22Rv1 (cell line): Measurements from ENCODE around the gene TMEM218.

Experiments used
- H3K27ac ChIP-seq: fragments of 450-650 bp; 2 replicates; pipeline ENCODE4 v1.5.1; 2017
- CTCF ChIP-seq: fragments of 450-650 bp; IDR thresholded peaks from 2 replicates; pipeline ENCODE4 v1.5.1; 2017; ENCODE audit warnings: mild to moderate bottlenecking
- ZFX ChIP-seq: fragments of 450-650 bp; IDR thresholded peaks from 2 replicates; pipeline ENCODE4 v1.6.1; 2017; ENCODE audit warnings: antibody characterized with exemption, borderline replicate concordance

The TMEM218 gene

DNA sequence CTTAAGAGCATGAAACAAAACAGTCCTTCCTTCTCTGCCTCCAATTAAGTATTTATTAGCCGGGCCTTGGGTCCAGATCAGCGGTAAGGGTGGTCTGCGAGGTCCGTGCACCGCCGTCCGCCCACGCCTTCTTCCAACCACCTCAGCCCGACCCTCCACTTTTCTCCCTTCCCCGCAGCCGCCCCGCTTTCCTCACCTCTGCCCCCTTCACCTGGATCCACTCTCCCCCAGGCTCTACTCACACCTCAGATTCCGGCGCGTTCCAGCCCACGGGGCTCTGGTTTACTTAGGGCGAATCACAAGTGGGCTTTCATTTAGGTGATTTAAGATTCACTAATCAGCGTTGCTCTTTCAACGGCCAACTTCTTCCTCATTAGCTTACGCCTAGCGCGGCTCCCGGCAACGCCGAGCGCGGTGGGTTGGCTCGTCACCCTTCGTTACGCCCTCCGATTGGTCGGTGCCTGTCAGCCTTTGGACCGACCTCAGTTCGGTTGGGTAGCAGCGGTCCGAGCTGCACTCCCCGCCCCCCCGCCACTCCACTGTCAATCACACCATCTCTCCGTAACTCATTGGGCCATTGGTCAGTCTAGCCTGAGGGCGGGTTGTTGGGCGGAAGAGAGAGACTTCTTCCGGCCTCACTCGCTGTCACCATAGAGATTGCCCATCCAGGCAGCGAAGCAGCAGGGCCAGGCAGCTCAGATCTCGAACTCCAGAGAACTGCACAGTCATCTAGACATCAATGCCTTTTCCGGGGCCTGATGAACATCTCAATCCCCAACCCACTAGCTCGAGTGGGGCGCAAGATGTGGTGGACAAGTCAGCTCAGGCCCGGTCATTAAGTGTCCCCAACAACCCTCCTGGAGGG, at the start of gene TMEM218:
Gene TMEM218, minus strand, starts transcription at position 284 of the 865 bp plus-strand sequence. CDS start 9,385 bp downstream, outside the sequence.
- peak within 1 kb of the TSS; percentile 57 for H3K27ac ChIP-seq
- no peak for TF ChIP-seq CTCF
- TF ChIP-seq ZFX: no peak

DNA sequence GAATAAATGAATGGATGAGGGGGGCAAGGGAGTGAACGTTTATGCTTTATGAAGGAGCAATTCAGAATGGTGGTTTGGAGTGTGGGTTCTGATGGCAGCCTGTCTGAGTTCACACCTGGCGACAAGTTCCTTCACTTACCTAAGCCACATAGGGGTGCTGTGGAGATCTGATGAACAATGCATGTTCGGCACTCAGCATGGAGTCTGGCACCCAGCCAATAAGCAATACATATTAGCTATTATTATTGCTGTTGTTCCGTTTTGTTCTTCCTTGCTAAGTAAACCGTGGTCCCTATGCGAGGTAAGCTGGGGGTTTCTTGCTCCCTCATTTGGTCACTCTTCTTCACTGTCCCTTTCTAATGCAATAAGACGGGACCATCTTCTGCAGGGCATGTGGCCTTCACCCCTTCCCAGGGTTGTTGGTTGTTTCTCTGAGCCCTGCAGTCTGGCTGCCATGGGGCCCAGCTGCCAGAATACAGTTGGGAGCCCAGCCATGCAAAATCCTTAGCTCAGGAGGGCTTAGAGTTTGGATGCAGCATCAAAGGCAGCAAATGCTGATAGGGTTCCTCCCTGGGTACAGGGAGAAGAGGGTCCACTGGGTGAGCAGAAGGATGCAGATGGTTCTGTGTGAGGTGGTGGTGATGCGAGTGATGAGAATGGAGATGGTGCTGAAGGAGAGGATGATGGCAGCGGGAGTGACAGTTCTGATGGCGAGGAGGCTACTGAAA, 46.7 kb upstream of the TMEM218 start:
- H3K27ac ChIP-seq: no peak overlapping the region
- TF ChIP-seq ZFX (no peak), CTCF (no peak)

GRCh38 chr11:125157118-125157733, 45.8 kb upstream of the TMEM218 start:
- no peak for TF ChIP-seq CTCF
- no peak for TF ChIP-seq ZFX
- no peak overlapping the region for H3K27ac ChIP-seq

- TF ChIP-seq CTCF (no peak), ZFX (no peak)
- H3K27ac ChIP-seq: no peak overlapping the region
These were observed 45.1 kb upstream of the TMEM218 start for GRCh38 chr11:125156346-125157117.

GRCh38 chr11:125155767-125156166, 44.3 kb upstream of the TMEM218 start:
- TF ChIP-seq ZFX (no peak), CTCF (no peak)
- H3K27ac ChIP-seq: no peak overlapping the region

- no peak overlapping the region for H3K27ac ChIP-seq
- TF ChIP-seq ZFX (no peak), CTCF (no peak)
These were observed 43.6 kb upstream of the TMEM218 start for GRCh38 chr11:125155100-125155444.
